PC-3 (cell line): ENCODE results near the gene TTI1. TPM values are rescaled to one million over a fixed set of nuclear protein-coding genes. Genes with fewer than 3 reads are reported as not detected.

Experiments
- ATAC-seq: fragments of 200-7000 bp; cut with Tn5 transposase; 2 replicates; pipeline ENCODE4 v1.9.1; 2020; ENCODE audit warnings: mild to moderate bottlenecking, moderate library complexity
- BruUV-seq: library from RNA; stranded (reverse); fragments of 400-500 nt; replicated peaks from 2 replicates; lab custom pipeline; 2021; lab: Mats Ljungman, UMichigan
- CTCF ChIA-PET: fragments of 300-600 bp; sonication (Branson Sonifier 250); formaldehyde crosslinking; loops from one replicate; lab custom pipeline; 2022; ENCODE audit warnings: antibody characterized with exemption; lab: Charles Lee
- POLR2A ChIA-PET: fragments of 300-600 bp; sonication (Branson Sonifier 250); formaldehyde crosslinking; loops from one replicate; lab custom pipeline; 2022; ENCODE audit warnings: antibody characterized with exemption; ENCODE audit not compliant: unreplicated experiment; lab: Charles Lee
- DNase-seq: peaks from one replicate; pipeline ENCODE4 v3.0.0-alpha.2; 2015
- H2AFZ ChIP-seq: fragments of 300-600 bp; sonication (generic); 2 replicates; pipeline ENCODE4 v1.6.0; 2016; ENCODE audit warnings: antibody characterized with exemption, low read length
- H3F3A ChIP-seq: fragments of 300-600 bp; sonication (generic); one replicate; pipeline ENCODE4 v1.6.0; 2017; ENCODE audit warnings: antibody characterized with exemption, low read length, control low read depth, mild to moderate bottlenecking; ENCODE audit not compliant: unreplicated experiment
- H3K27ac ChIP-seq: fragments of 300-600 bp; sonication (generic); 2 replicates; pipeline ENCODE4 v1.5.1; 2016; ENCODE audit warnings: mild to moderate bottlenecking, low read length
- H3K27me3 ChIP-seq: fragments of 300-600 bp; sonication (generic); 2 replicates; pipeline ENCODE4 v1.6.1; 2016; ENCODE audit warnings: low read length, mixed read lengths
- H3K36me3 ChIP-seq: fragments of 300-600 bp; sonication (generic); 2 replicates; pipeline ENCODE4 v1.6.1; 2016; ENCODE audit warnings: low read depth, mixed run types, low read length, mixed read lengths
- H3K4me1 ChIP-seq: fragments of 300-600 bp; sonication (generic); 2 replicates; pipeline ENCODE4 v1.5.1; 2016; ENCODE audit warnings: low read length; ENCODE audit not compliant: insufficient read depth
- H3K4me2 ChIP-seq: fragments of 300-600 bp; sonication (generic); 2 replicates; pipeline ENCODE4 v1.6.0; 2016; ENCODE audit warnings: low read length
- H3K4me3 ChIP-seq: fragments of 300-600 bp; sonication (generic); 2 replicates; pipeline ENCODE4 v1.5.1; 2016; ENCODE audit warnings: mild to moderate bottlenecking, low read length, mixed read lengths
- H3K79me2 ChIP-seq: fragments of 300-600 bp; sonication (generic); 2 replicates; pipeline ENCODE4 v1.6.1; 2017; ENCODE audit warnings: low read length, mixed read lengths
- H3K9ac ChIP-seq: fragments of 300-600 bp; sonication (generic); 2 replicates; pipeline ENCODE4 v1.6.0; 2016; ENCODE audit warnings: mild to moderate bottlenecking, low read length
- H3K9me2 ChIP-seq: fragments of 300-600 bp; sonication (generic); replicated peaks from 2 replicates; pipeline ENCODE4 v1.6.1; 2016; ENCODE audit warnings: mixed run types, low read length, mixed read lengths
- H3K9me3 ChIP-seq: fragments of 300-600 bp; sonication (generic); 2 replicates; pipeline ENCODE4 v1.6.1; 2016; ENCODE audit warnings: low read length, mixed read lengths
- H4K20me1 ChIP-seq: fragments of 300-600 bp; sonication (generic); 2 replicates; pipeline ENCODE4 v1.6.1; 2016; ENCODE audit warnings: low read length, mixed read lengths
- EZH2 ChIP-seq: fragments of 300-600 bp; sonication (generic); IDR thresholded peaks from one replicate; pipeline ENCODE4 v1.6.1; 2017; ENCODE audit warnings: antibody characterized with exemption, mild to moderate bottlenecking, low read length; ENCODE audit not compliant: unreplicated experiment
- EZH2phosphoT487 ChIP-seq: fragments of 300-600 bp; sonication (generic); IDR thresholded peaks from 2 replicates; pipeline ENCODE4 v1.6.1; 2018; ENCODE audit warnings: mild to moderate bottlenecking, antibody characterized with exemption, low read length, borderline replicate concordance
- intact Hi-C: fragments of 100-400 bp; cut with micrococcal nuclease; formaldehyde crosslinking; loops from 2 replicates; pipeline ENCODE4 v1.9.0; 2023
- total RNA-seq: library from RNA; depleted of rRNA; stranded (reverse); fragments of >200 nt; gene quantifications from 2 replicates; pipeline ENCODE4 v1.2.3, GENCODE V29; 2014
- TF ChIP-seq, protein P1 (sequence below): fragments of 300-600 bp; sonication (generic); conservative IDR thresholded peaks from 2 replicates; pipeline ENCODE4 v1.5.1; 2017; ENCODE audit warnings: antibody characterized with exemption, low read depth, mild to moderate bottlenecking, low read length

The TTI1 gene
- total RNA-seq, 1 experiment from 2014 or later: 23.2 TPM

DNA sequence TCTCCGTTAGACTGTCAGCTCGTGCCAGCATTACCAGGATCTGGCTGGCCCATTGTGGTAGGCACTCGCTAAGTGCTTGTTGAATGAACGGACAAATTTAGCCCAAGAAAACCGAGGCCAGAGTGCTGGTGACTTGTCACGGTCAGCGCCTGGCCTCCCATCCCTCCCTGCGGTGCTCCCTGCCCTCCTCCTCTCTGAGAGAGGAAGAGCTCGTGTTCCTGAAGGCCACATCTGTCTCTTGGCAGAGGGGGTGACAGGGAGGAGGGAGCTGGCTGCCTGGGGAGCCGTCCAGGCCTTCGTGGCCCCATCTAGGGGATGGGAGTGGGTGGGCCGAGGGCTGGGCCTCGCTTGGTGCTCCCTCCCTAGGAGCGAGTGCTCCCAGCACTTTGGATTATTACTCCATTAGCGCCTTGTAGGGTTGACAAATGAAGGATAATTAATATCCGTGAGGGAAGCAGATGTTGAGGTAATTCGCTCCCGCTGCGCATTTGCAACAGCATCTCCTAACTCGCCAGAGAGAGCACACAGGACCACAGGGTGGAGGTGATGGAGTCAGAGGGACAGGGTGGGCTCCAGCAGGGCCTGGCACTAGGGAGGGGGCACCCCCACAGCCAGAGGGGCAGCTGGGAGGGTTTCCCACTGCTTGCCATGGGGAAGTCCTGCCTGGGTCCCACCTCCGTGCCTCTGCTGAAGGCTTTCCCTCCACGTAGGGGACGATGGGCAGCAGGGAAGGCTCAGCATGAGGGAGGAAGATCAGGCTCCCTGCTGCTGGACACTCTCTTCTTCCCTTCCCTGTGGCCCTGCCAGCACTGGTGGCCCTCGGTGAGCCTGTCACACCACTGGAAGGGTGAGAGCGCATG, 93.3 kb downstream of the TTI1 start:
- DNase-seq: no peak
- Histone ChIP-seq H3K27me3 (no peaks in the 10 kb centered on the region), H3K36me3 (no peaks in the 10 kb centered on the region), H3K4me3 (no peak overlapping the region), H3K4me2 (no peak overlapping the region), H3K4me1 (no peaks in the 10 kb centered on the region), H3K9me2 (no peaks in the 10 kb centered on the region), H3K9ac (no peak overlapping the region), H2AFZ (no peak overlapping the region), H3K27ac (no peak overlapping the region), H3K9me3 (no peaks in the 10 kb centered on the region), H3K79me2 (no peaks in the 10 kb centered on the region), H3F3A (no peaks in the 10 kb centered on the region), H4K20me1 (no peaks in the 10 kb centered on the region)
- ATAC-seq: no peak
- TF ChIP-seq EZH2 (no peak), EZH2phosphoT487 (no peak)
- TF ChIP-seq, protein P1, sequence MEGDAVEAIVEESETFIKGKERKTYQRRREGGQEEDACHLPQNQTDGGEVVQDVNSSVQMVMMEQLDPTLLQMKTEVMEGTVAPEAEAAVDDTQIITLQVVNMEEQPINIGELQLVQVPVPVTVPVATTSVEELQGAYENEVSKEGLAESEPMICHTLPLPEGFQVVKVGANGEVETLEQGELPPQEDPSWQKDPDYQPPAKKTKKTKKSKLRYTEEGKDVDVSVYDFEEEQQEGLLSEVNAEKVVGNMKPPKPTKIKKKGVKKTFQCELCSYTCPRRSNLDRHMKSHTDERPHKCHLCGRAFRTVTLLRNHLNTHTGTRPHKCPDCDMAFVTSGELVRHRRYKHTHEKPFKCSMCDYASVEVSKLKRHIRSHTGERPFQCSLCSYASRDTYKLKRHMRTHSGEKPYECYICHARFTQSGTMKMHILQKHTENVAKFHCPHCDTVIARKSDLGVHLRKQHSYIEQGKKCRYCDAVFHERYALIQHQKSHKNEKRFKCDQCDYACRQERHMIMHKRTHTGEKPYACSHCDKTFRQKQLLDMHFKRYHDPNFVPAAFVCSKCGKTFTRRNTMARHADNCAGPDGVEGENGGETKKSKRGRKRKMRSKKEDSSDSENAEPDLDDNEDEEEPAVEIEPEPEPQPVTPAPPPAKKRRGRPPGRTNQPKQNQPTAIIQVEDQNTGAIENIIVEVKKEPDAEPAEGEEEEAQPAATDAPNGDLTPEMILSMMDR: no peak
- intact Hi-C loops: no loop called here
- no TSS peak for BruUV-seq
- CTCF ChIA-PET: no interaction called here
- POLR2A ChIA-PET: no interaction called here

DNA sequence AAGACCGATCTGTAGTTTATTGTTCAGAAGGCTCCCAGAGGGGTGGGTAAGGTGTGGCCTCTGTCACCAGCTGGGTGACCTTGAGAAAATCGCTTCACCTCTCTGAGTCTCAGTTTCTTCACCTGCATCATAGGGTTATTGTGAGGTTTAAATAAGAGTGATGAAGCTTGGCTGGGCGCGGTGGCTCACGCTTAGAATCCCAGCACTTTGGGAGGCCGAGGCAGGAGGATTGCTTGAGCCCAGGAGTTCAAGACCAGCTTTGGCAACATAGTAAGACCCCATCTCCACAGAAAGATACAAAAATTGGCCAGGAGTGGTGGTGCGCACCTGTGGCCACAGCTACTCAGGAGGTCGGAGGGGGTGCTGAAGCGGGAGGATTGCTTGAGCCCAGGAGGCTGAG, 94.3 kb downstream of the TTI1 start:
- TF ChIP-seq EZH2phosphoT487 (no peak), EZH2 (no peak)
- TF ChIP-seq, protein P1: no peak
- no peak overlapping the region for H2AFZ ChIP-seq
- ATAC-seq (no peak), DNase-seq (no peak)
- no peaks in the 10 kb centered on the region for H3K79me2 ChIP-seq
- no peaks in the 10 kb centered on the region for H3K27me3 ChIP-seq
- H3F3A ChIP-seq: no peaks in the 10 kb centered on the region
- H3K9me2 ChIP-seq: no peaks in the 10 kb centered on the region
- H3K4me1 ChIP-seq: no peaks in the 10 kb centered on the region
- H3K36me3 ChIP-seq: no peaks in the 10 kb centered on the region
- no TSS peak for BruUV-seq
- ChIA-PET CTCF (no interaction called here), POLR2A (no interaction called here)
- no peak overlapping the region for H3K27ac ChIP-seq
- H3K4me2 ChIP-seq: no peak overlapping the region
- intact Hi-C loops: no loop called here
- H3K4me3 ChIP-seq: no peak overlapping the region
- no peaks in the 10 kb centered on the region for H4K20me1 ChIP-seq
- no peak overlapping the region for H3K9ac ChIP-seq
- H3K9me3 ChIP-seq: no peaks in the 10 kb centered on the region

DNA sequence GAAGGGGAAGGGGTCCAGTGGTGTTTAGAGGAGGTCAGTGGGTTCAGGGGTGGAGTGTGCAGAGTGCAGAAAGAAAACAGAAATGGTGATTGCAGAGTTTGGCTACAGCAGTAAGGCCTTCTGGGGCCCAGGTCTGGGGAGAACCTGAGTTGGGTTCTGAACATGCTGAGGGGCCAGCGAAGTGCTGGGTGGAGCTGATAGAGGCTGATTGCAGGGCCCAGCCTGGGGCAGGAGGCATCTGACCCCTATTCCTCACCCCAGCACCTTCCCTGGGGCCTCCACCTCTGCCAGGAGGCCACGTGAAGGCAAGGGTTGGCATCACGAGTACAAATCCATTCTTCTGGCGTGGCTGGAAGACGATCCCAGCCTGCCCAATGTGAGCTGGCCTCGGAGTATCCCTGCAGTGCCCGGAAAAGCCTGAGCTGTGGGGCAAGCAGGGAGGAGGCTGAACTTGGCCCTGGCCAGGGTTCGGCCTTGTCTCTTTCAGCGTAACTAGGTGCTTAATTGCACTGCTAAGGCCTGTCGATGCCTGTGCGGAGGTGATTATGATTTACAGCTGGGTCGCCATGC, 95.0 kb downstream of the TTI1 start:
- ChIA-PET POLR2A (no interaction called here), CTCF (no interaction called here)
- no peaks in the 10 kb centered on the region for H4K20me1 ChIP-seq
- no peaks in the 10 kb centered on the region for H3F3A ChIP-seq
- BruUV-seq: no TSS peak
- no peak for ATAC-seq
- H3K4me3 ChIP-seq: no peak overlapping the region
- H3K79me2 ChIP-seq: no peaks in the 10 kb centered on the region
- no peak overlapping the region for H2AFZ ChIP-seq
- intact Hi-C loops: no loop called here
- no peaks in the 10 kb centered on the region for H3K9me3 ChIP-seq
- H3K9ac ChIP-seq: no peak overlapping the region
- DNase-seq: no peak
- H3K4me2 ChIP-seq: no peak overlapping the region
- peaks cover 3% of the 10 kb centered on the region for H3K4me1 ChIP-seq
- TF ChIP-seq EZH2phosphoT487 (no peak), EZH2 (no peak)
- TF ChIP-seq, protein P1: no peak
- no peaks in the 10 kb centered on the region for H3K27me3 ChIP-seq
- no peaks in the 10 kb centered on the region for H3K9me2 ChIP-seq
- no peak overlapping the region for H3K27ac ChIP-seq
- no peaks in the 10 kb centered on the region for H3K36me3 ChIP-seq
